H1 (cell line): ENCODE measurements around the gene DACT1. TPM values are rescaled to one million over a fixed set of nuclear protein-coding genes. Genes with fewer than 3 reads are reported as not detected.

Experiments
- CHD1 ChIP-seq: IDR thresholded peaks from 2 replicates; pipeline ENCODE4 v1.6.1; 2012; ENCODE audit warnings: low read depth, low read length, improper control_type of control experiment
- CHD7 ChIP-seq: fragments of 300-600 bp; sonication (generic); IDR thresholded peaks from 2 replicates; pipeline ENCODE4 v1.7.1; 2012; ENCODE audit warnings: low read length, moderate library complexity, mild to moderate bottlenecking, inconsistent platforms; ENCODE audit not compliant: insufficient replicate concordance
- CTBP2 ChIP-seq: IDR thresholded peaks from 2 replicates; pipeline ENCODE4 v1.7.0; 2011; ENCODE audit warnings: borderline replicate concordance, mild to moderate bottlenecking, moderate library complexity, mixed read lengths, low read length; ENCODE audit not compliant: insufficient read depth, insufficient read length
- GABPA ChIP-seq: IDR thresholded peaks from 2 replicates; pipeline ENCODE4 v1.6.1; 2011; ENCODE audit warnings: mild to moderate bottlenecking, low read length, moderate library complexity, borderline replicate concordance; ENCODE audit not compliant: insufficient read depth
- KDM1A ChIP-seq: fragments of 200-600, 300-600 bp; sonication (generic); IDR thresholded peaks from 2 replicates; pipeline ENCODE4 v1.7.1; 2016; ENCODE audit warnings: mild to moderate bottlenecking, low read length, borderline replicate concordance
- RNF2 ChIP-seq: fragments of 200-900, 300-1000 bp; sonication (generic); IDR thresholded peaks from 2 replicates; pipeline ENCODE4 v1.7.1; 2016; ENCODE audit warnings: borderline replicate concordance, low read depth, mild to moderate bottlenecking, antibody characterized with exemption, low read length; ENCODE audit not compliant: poor library complexity, severe bottlenecking; ENCODE audit errors: missing control alignments
- SIN3A ChIP-seq, 2 experiments: IDR thresholded peaks in 1 of 2; conservative IDR thresholded peaks in 1 of 2; 2 replicates each; pipeline ENCODE4 v1.6.1; 2011 to 2012; ENCODE audit warnings: low read length in 2 of 2, improper control_type of control experiment in 1 of 2, low read depth in 1 of 2, mild to moderate bottlenecking in 1 of 2
- TCF12 ChIP-seq: IDR thresholded peaks from 2 replicates; pipeline ENCODE4 v1.6.1; 2011; ENCODE audit warnings: low read depth, mild to moderate bottlenecking, low read length
- polyA plus RNA-seq, 7 experiments: library from polyadenylated mRNA; depleted of rRNA in 3 of 7; stranded (reverse) in 5 of 7; unstranded in 2 of 7; fragments of >200 nt in 5 of 7; fragments of 200-250 nt in 2 of 7; gene quantifications; 1 replicate in 5 of 7; 2 replicates in 1 of 7; 4 replicates in 1 of 7; pipeline versions ENCODE4 v1.2.1 to v1.2.3, GENCODE V29; 2011 to 2013; ENCODE audit warnings: missing spikeins in 2 of 7, mixed read lengths in 2 of 7
- total RNA-seq: library from RNA; stranded (reverse); fragmentation: NEBNext Ultra II Directional; extraction: Animal tissue kit (Norgen Biotek cat#: 25700); gene quantifications from 2 replicates; pipeline ENCODE4 v1.2.1, GENCODE V29; 2021

DACT1 gene
- total and polyA plus RNA-seq, 2 of the 8 experiments (the other 6 are each of a cell fraction or from before 2014, with no cell fraction given) = 3.2 to 29.8 TPM

DNA sequence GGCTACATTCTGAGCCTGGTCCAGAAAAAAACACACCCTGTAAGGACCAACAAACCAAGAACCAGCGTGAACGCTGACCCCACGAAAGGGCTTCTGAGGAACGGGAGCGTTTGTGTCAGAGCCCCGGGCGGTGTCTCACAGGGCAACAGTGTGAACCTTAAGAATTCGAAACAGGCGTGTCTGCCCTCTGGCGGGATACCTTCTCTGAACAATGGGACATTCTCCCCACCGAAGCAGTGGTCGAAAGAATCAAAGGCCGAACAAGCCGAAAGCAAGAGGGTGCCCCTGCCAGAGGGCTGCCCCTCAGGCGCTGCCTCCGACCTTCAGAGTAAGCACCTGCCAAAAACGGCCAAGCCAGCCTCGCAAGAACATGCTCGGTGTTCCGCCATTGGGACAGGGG is 7.9 kb downstream of the DACT1 start (continued):
- TF ChIP-seq CHD7 (no peak), CHD1 (no peak), TCF12 (no peak), CTBP2 (no peak), RNF2 (no peak), GABPA (no peak), KDM1A (no peak), SIN3A (conservative IDR thresholded peaks at IDR 0.05 in 1 of 2, IDR thresholded peaks at IDR 0.05 in 1 of 2; ENCODE audit: low read depth in 1 of 2, low read length in 2 of 2) (no peak)
